GM12873 (cell line): ENCODE results near the gene WASL.

Experiments
- TF ChIP-seq, protein P1 (sequence below): IDR thresholded peaks from 2 replicates; pipeline ENCODE4 v1.5.1; 2012; ENCODE audit warnings: low read depth, mild to moderate bottlenecking, moderate library complexity, low read length, control low read depth; ENCODE audit not compliant: insufficient read depth; ENCODE audit errors: missing control alignments

The WASL gene

DNA sequence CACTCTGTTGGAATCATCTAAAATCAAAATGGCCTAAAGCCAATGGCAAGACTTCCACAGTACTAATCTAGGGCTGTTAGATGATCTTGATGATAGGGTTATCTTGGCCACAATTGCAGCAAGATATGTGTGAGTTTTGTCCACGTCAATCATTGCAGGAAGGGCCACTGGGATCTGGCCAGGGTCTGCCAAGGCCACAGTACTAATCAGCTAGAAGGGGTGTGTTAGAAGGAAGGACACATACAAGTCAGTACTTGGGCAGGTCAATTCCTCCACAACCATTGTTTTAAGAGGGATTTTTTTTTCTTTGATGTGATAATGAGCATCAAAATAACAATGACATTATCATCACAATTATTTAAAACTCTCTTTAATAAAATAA, 91.5 kb downstream of the WASL start:
- TF ChIP-seq, protein P1, sequence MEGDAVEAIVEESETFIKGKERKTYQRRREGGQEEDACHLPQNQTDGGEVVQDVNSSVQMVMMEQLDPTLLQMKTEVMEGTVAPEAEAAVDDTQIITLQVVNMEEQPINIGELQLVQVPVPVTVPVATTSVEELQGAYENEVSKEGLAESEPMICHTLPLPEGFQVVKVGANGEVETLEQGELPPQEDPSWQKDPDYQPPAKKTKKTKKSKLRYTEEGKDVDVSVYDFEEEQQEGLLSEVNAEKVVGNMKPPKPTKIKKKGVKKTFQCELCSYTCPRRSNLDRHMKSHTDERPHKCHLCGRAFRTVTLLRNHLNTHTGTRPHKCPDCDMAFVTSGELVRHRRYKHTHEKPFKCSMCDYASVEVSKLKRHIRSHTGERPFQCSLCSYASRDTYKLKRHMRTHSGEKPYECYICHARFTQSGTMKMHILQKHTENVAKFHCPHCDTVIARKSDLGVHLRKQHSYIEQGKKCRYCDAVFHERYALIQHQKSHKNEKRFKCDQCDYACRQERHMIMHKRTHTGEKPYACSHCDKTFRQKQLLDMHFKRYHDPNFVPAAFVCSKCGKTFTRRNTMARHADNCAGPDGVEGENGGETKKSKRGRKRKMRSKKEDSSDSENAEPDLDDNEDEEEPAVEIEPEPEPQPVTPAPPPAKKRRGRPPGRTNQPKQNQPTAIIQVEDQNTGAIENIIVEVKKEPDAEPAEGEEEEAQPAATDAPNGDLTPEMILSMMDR, result no peak

DNA sequence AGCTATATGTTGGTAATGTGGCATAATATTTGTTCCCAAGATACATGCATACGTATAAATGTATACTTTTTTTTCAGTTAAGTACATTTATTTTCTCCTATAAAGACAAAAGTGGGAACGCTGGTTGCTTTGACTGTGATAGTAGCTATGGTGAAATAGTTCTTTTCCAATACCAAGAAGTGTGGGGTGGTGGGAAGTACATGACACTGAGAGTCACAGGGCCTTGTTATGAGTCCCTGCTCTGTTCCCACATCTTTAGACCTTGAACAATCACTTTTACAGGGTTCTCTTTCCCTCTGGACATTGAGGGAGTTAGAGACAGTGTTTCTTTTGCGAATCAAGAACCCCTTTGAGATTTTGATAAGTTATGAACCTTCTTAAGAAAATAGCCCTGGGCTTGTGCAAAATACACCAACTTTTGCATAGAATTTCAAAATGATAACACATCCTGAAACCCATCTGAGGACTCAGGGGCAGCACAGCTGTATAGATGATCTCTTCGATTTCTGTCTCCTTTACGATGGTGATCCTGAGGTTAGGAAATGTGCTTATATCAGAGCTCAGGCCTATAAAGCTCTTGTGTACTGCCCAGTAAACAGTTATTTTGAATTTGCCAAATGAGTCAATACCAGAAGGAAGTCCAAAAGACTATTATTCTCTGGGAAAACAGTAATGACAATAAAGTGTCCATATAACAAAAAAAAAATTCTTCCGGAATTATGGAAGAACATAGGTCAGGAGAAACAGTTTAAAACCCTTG, 92.1 kb downstream of the WASL start:
- TF ChIP-seq, protein P1, result no peak

DNA sequence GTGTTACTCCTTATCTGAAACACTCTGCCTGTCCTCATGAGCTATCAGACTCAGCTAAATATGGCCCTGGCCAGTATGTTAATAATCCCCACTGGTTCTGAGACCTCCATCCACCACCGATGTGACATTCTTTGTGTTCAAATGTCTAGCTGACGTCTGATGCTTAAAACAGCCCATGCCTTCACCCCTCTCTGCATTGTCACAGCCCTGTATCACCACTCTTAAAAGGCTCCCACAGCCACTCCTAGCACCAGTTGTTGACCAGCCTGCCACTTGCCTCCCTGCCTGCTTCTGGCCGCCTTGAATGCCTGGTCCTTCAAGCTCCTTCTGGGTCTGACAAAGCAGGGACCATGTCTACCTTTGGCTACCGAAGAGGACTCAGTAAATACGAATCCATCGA, 93.2 kb downstream of the WASL start, which contains the start of gene LMOD2:
Gene LMOD2, plus strand, starts transcription at position 253 of the 400 bp plus-strand sequence. Its CDS starts 98 bp downstream, at position 351.
- TF ChIP-seq, protein P1, result no peak

DNA sequence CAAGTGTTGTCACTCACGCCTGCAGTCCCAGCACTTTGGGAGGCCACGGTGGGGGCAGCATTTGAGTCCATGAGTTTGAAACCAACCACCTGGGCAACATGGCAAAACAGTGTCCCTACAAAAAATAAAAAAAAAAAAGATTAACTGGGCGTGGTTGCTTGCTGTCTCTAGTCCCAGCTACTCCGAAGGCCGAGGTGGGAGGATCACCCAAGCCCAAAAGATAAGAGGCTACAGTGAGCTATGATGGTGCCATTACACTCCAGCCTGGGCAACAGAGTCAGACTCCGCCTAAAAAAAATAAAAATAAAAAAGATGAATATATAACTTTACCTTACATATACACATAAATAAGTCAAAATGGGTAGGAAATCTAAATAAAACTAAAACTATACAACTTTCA, 95.6 kb downstream of the WASL start:
- TF ChIP-seq, protein P1, result no peak

DNA sequence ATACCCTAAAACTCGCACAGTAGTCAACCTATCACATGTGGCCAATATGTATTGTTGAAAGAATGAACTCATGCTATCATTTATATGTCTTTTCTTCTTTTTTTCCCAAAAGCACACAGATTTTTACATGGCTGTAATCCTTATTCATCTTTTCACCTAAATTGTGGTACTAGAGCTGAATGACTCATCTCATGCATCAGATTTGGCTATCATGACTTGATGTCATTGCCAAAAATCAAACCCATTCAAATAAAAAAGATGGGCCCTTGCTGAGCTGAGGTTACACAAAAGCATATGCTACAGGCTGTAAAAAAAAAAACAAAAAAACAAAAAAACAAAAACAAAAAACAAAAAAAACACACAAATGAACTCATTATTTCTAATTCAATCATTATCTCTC, 96.4 kb downstream of the WASL start:
- TF ChIP-seq, protein P1, result no peak

DNA sequence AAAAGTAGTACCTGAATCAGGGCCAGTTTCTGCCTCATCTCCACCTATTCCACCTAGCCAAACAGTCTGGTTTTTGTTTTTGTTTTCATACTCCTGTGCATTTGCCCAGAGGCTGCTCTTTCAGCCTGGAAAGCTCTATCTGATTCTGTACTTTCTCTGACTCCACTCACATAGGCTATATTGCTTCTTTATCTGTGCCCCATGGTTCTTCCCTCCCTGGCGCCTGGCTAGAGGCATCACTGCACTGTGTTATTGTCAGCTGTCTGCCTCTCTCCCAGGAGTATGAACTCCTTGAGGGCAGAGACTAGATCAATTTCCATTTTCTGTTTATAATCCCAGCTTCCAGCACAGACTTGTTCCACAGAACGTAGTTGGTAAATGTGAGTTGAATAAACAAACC, 98.2 kb downstream of the WASL start:
- TF ChIP-seq, protein P1, result no peak

DNA sequence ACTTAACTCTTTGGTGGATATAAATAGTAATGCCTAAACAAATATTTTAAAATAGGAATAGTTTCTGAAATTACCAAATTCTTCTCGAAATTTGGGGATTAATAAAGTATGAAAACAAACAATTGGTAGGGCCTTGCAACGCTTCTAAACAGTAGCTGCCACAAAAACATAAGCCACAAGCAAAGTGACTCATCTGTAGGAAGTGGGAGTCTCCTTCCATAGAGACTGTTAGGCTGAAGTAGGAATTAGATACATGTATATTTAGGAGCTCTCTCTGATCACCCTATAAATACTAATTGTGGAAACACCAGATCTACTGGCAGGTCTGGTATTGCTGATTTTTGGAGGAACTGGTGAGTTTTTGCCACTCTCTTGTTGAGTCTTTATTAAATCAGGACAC, 98.8 kb downstream of the WASL start:
- TF ChIP-seq, protein P1, result no peak
